GM19468 (cell line): ENCODE results near the gene EIF2S2.

Source experiments
- ATAC-seq: cut with Tn5 transposase; IDR thresholded peaks from one replicate; pipeline ENCODE4 v1.9.1; 2021; ENCODE audit warnings: mild to moderate bottlenecking, moderate library complexity, moderate number of reproducible peaks; ENCODE audit not compliant: unreplicated experiment; ENCODE audit errors: extremely low read depth

Gene EIF2S2

GRCh38 chr20:34041226-34041625 is 70.8 kb downstream of the EIF2S2 start:
- no peak for ATAC-seq

GRCh38 chr20:34040300-34040995 is 71.6 kb downstream of the EIF2S2 start:
- ATAC-seq, result no peak
